Measurements from ENCODE around the gene CENPK. TPM values are rescaled to one million over a fixed set of nuclear protein-coding genes. Genes with fewer than 3 reads are reported as not detected.
A peak's percentile ranks its signal among the peaks of the same experiment; 100 is the strongest.

CENPK gene
- total RNA-seq, 1 experiment from 2014 or later, result 46.0 TPM

DNA sequence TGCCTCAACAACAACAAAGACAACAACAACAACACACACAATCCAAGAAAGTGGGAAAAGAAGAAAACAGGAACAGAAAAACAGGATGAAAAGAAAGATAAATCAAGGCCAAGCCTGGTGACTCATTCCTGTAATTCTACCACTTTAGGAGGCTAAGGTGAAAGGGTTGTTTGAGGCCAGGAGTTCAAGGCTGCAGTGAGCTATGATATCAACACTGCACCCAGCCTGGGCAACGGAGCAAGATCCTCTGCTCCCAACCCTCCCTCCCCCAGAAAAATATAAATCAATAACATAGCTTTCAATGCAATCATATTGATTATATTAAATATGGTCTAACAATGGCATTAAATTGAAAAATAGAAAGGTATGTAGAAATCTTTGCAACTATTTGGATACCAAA lies 32.1 kb downstream of the CENPK start:
- H3K27ac Mint-ChIP-seq, result 0 out of 7 replicates have a peak overlapping the region, but pooled peaks of 1 of the 3 experiments have one; percentile 17
- Histone ChIP-seq H3K56ac (ENCODE audit: insufficient read length, low read depth, low read length) (no peak overlapping the region), H2BK12ac (ENCODE audit: insufficient read length, low read depth, low read length) (no peak overlapping the region), H4K5ac (ENCODE audit: insufficient read length, low read depth, low read length) (no peak overlapping the region), H3K14ac (ENCODE audit: insufficient read depth, low read length) (no peak overlapping the region), H3K79me2 (ENCODE audit: insufficient read depth, low read length) (no peaks in the 10 kb centered on the region), H3K4ac (ENCODE audit: low read depth, low read length) (no peak overlapping the region), H3K79me1 (ENCODE audit: insufficient read depth, low read depth, low read length, poor library complexity, severe bottlenecking) (no peaks in the 10 kb centered on the region), H3K9me3 (ENCODE audit: control insufficient read depth, low read depth, low read length) (no peaks in the 10 kb centered on the region), H3K27me3 (ENCODE audit: insufficient read depth, low read length) (no peaks in the 10 kb centered on the region), H4K91ac (ENCODE audit: insufficient read length, low read depth, low read length) (no peak overlapping the region), H2BK5ac (ENCODE audit: insufficient read length, low read length) (no peak overlapping the region), H2BK15ac (ENCODE audit: low read depth, low read length) (no peak overlapping the region), H2BK20ac (ENCODE audit: low read depth, low read length, poor library complexity, severe bottlenecking) (no peak overlapping the region), H3K9ac (ENCODE audit: extremely low read depth, insufficient read length, low read length) (no peak overlapping the region), H3K23me2 (ENCODE audit: insufficient read length, low read depth, low read length, poor library complexity, severe bottlenecking) (no peaks in the 10 kb centered on the region), H2AK5ac (ENCODE audit: insufficient read length, low read length) (no peak overlapping the region), H4K8ac (replicated peaks; ENCODE audit: insufficient read length, low read depth, low read length) (no peak overlapping the region), H3K4me2 (ENCODE audit: insufficient read depth, insufficient read length, low read length) (no peak overlapping the region), H3K18ac (ENCODE audit: insufficient read length, low read depth, low read length) (no peak overlapping the region), H2BK120ac (ENCODE audit: low read depth, low read length, poor library complexity, severe bottlenecking) (no peak overlapping the region), H3K4me1 (ENCODE audit: insufficient read depth, low read length) (no peaks in the 10 kb centered on the region), H4K20me1 (ENCODE audit: control insufficient read depth, insufficient read depth, insufficient read length) (no peaks in the 10 kb centered on the region), H3K27ac (ENCODE audit: insufficient read length, low read depth, low read length) (no peak overlapping the region), H2AFZ (ENCODE audit: low read length) (no peak overlapping the region), H3T11ph (ENCODE audit: low read length) (no peak overlapping the region), H3K23ac (ENCODE audit: insufficient read length, low read depth, low read length) (no peak overlapping the region)
- no peaks in the 10 kb centered on the region for H3K9me3 Mint-ChIP-seq
- H3K27me3 Mint-ChIP-seq (ENCODE audit: low read depth), result no peaks in the 10 kb centered on the region
- DNase-seq, result no peak
- peaks cover 4 to 20% (median 18%) of the 10 kb centered on the region in 3 experiments; a peak in 6 of 7 replicates for H3K36me3 Mint-ChIP-seq (ENCODE audit: insufficient read depth in 1 of 3, low read depth in 3 of 3)
- TF ChIP-seq, protein P1, sequence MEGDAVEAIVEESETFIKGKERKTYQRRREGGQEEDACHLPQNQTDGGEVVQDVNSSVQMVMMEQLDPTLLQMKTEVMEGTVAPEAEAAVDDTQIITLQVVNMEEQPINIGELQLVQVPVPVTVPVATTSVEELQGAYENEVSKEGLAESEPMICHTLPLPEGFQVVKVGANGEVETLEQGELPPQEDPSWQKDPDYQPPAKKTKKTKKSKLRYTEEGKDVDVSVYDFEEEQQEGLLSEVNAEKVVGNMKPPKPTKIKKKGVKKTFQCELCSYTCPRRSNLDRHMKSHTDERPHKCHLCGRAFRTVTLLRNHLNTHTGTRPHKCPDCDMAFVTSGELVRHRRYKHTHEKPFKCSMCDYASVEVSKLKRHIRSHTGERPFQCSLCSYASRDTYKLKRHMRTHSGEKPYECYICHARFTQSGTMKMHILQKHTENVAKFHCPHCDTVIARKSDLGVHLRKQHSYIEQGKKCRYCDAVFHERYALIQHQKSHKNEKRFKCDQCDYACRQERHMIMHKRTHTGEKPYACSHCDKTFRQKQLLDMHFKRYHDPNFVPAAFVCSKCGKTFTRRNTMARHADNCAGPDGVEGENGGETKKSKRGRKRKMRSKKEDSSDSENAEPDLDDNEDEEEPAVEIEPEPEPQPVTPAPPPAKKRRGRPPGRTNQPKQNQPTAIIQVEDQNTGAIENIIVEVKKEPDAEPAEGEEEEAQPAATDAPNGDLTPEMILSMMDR (conservative IDR thresholded peaks at IDR 0.05), result no peak
- 0 out of 4 replicates have a peak, but pooled peaks cover 0 to 4% of the 10 kb centered on the region in 2 experiments for H3K4me1 Mint-ChIP-seq
- H3K4me3 Mint-ChIP-seq, result no peak overlapping the region
- WGBS (ENCODE audit: extremely low coverage, insufficient read length, low lambda C conversion rate), result no CpG with 5 or more reads among the region's 1 CpG
